GM19099 (cell line): ENCODE measurements around the gene CMIP.

ENCODE experiments used
- POLR2A ChIP-seq: IDR thresholded peaks from 3 replicates; pipeline ENCODE4 v1.6.1; 2011; ENCODE audit warnings: low read depth; ENCODE audit not compliant: insufficient read length; ENCODE audit errors: extremely low read depth

CMIP gene

DNA sequence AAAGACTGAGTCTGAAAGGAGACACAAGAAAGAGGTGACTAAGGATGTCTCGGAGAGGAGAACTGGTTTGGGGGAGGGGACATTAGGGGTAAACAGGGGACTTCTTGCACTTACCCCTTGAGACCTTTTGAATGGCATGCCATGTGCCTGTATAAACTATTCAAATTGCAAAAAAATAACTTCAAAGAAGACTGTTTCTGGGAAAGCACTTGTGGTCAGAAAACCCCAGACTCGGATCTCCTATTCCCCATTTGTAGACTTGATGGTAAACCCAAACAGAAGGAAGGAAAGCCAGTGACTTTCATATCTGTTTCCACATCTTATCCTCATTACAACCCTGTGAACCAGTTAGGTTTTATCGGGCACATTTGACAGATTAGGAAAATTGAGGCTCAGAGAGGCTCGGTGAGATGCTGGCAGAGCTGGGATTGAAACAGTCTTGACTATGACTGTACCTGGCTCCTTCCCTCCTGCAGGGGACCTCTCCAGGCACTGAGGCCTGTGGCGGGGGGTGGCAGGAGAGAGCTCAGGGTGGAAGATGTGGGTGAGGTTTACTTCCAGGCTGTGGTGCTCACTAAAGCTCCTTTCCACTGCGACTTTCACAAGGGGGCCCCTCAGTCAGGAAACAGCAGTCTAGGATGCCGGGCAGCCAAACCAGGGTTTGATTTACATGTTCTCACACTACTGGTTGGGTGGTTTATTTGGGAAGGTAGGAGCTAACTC is 304.0 kb downstream of the CMIP start:
- no peak for TF ChIP-seq POLR2A

DNA sequence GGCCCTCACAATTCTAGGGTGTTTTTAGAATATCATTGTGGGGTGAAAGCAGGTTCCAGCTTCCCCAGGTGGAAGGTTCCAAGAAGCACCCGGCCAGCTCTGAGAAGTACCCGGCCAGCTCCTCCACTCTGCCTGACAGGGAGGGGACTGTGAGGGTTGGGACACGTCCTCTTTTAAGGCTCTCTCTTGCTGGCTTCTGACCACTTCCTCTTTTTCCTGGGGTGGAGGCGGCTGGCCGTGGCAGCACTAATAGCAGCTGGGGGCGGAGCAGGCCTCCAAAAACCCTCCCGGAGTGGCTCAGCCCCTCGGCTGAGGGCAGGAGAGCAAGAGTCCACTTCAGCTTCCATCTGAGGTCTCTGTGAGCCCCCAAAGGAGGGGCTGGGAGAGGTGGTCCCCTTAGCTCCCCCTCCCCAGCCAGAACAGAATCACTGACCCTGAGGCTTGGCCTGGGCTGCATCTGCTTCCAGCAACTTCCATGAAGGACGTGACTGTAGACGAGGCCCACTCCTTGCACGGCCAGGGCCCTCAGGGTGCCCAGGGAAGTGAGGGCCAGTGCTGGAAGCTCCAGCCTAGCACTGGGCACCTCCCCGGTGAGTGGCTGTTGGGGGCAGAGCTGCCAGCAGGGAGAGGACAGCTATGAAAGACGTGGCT is 307.7 kb downstream of the CMIP start:
- peak; percentile 80 for TF ChIP-seq POLR2A

DNA sequence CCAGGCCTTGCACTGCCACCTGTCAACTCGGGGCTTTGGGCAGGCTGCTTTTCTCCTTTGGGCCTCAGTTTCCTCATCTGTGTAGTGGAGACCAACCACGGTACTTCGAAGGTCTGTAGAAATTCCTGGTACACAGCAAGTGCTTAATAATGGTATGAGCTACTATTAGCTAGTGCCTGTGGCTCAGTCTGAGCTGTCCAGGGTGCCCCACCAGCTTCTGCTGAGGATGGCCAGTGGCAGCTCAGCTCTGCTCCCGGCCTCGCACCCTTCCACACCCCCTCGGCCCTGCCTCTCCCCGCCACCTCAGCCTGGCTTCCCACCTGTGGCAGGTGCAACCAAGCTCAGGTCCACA is 308.2 kb downstream of the CMIP start:
- no peak for TF ChIP-seq POLR2A

DNA sequence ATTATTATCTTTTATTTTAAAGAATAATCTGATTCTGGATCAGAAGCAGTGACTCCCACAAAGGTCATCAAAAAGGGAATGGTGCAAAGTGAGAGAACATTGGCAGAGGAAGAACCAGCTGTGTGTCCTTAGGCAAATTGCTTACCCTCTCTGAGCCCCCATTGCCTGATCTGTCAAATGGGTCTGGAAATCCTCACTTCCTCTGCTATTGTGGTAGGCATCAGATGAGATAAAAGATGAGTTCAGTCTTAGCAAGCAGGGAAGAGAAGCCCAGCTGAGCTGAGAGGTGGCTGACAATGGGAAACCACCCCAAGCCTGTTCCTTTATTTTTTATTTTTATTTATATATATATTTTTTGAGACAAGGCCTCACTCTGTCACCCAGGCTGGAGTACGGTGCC is 310.2 kb downstream of the CMIP start:
- TF ChIP-seq POLR2A = no peak

DNA sequence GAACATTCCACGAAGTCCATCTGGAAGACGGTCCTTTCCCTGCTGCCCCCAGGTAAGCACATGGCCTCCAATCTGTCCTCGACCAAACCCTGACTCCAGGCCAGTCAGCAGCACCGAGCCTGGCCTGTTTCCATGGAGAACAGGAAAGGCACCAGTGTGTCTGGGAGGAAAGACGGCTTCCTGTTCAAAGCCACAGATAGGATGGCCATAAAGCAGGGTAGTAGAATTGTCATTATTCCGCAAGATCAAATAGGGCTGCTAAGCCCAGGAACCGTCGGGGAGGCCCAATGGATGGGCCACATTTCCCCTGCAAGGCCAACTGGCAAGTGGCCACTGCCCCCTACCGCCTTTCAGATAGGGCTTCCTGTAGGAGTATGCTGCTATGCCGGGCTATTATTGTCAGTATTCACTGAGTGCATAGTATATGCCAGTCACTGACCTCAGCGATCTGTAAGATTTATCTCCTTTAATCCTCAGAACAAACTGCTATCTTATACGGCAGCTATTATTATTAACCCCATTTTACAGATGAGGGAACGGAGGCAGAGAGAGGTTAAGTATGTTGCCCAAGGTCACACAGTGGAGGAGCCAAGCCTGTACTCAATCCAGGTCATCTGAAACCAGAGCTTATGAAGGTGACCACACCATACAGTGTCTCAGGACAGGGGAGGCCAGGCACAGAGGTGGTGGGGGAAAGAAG is 311.5 kb downstream of the CMIP start:
- no peak for TF ChIP-seq POLR2A

DNA sequence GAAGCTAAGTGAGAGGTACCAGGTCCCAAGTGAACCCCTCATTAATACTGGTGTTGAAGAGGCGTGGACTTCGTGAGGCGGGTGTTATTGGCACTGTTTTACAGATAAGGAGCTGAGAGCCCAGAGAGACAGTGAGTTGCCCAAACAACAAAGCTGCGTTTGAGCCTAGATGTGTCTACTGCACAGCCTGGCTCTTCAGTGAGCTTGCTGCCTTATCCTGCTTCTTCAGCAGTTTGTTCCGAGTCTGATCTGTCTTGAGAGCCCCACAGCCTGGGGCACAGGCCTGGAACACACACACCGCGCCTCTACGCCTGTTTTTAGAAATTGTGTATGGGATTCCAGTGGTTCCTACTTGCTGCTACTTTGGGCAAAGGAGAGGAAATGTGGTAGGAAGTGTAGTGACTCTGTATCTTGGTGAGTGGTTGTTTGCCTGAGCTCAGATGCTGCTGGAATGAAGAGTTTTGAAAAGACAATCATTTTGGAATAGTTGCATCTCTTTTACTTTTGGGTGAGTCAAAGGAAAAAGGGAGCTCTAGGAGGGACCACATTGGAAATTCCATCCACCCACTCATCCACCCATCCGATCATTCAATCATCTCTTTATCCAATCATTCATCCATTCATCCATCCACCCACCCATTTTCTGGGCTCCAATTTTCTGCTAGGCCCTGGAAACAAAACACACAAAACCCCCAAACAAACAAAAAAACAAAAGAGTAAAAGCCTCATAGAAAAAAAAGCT is 312.2 kb downstream of the CMIP start:
- TF ChIP-seq POLR2A = no peak

DNA sequence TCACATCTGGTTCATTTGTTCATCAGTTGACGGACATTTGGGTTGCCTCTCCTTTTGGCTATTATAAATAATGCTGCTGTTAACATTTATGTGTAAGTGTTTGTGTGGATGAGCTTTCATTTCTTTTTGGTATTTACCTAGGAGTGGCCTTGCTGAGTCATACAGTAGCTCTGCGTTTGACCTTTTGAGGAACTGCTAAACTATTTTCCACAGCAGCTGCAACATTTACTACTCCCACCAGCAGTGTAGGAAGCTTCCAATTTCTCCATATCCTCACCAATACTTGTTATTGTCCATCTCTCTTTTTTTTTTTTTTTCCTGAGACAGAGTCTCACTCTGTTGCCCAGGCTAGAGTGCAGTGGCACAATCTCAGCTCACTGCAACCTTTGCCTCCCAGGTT is 313.8 kb downstream of the CMIP start:
- no peak for TF ChIP-seq POLR2A
